PC-9 (cell line): Measurements from ENCODE around the gene TNS4.

Source experiments
- EZH2 ChIP-seq: fragments of 200-600 bp; sonication (generic); IDR thresholded peaks from 2 replicates; pipeline ENCODE4 v1.8.0; 2017; ENCODE audit warnings: antibody characterized with exemption, low read depth
- TF ChIP-seq, protein P1 (sequence below): fragments of 200-600 bp; sonication (generic); conservative IDR thresholded peaks from 2 replicates; pipeline ENCODE4 v1.6.1; 2017; ENCODE audit warnings: mixed run types, antibody characterized with exemption, mild to moderate bottlenecking, moderate library complexity

DNA sequence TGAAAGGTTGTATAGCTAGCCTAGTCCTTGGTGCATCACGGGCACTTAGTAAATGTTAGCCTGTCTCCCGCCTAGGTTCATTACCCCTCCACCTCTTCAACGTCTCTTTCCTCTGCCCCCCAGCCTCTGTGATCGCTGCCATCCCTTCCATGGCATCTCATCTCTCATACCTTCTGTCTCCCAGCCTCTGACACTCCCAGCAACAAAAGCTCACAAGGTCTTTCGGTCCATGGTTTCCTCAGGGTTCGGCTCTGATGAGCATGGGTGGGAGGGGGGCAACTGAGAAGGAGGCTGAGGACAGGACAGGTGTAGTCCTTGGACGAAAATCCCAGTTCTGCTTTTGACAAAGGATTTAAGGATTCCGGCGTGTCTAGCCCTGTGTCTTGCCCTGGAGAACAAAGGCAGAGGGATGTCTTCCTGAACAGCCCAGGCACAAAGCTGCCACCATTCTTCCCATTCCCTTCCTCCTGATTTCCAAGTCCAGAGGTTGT lies 47.1 kb upstream of the TNS4 start:
- TF ChIP-seq, protein P1, sequence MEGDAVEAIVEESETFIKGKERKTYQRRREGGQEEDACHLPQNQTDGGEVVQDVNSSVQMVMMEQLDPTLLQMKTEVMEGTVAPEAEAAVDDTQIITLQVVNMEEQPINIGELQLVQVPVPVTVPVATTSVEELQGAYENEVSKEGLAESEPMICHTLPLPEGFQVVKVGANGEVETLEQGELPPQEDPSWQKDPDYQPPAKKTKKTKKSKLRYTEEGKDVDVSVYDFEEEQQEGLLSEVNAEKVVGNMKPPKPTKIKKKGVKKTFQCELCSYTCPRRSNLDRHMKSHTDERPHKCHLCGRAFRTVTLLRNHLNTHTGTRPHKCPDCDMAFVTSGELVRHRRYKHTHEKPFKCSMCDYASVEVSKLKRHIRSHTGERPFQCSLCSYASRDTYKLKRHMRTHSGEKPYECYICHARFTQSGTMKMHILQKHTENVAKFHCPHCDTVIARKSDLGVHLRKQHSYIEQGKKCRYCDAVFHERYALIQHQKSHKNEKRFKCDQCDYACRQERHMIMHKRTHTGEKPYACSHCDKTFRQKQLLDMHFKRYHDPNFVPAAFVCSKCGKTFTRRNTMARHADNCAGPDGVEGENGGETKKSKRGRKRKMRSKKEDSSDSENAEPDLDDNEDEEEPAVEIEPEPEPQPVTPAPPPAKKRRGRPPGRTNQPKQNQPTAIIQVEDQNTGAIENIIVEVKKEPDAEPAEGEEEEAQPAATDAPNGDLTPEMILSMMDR: no peak
- TF ChIP-seq EZH2: no peak
